ENCODE measurements around the gene DNMBP.
"Not testable (repeated sequence)": the region's sequence is repeated elsewhere in the genome, so short reads cannot be mapped to it uniquely, and the experiment has no call there.

- TF ChIP-seq CTBP1 (IDR thresholded peaks at IDR 0.05; ENCODE audit: borderline replicate concordance); FOXK2 (IDR thresholded peaks at IDR 0.05); ARNT (IDR thresholded peaks at IDR 0.05); FOXA1 (IDR thresholded peaks at IDR 0.05); SP1 (IDR thresholded peaks at IDR 0.05); FOXM1 (IDR thresholded peaks at IDR 0.05; ENCODE audit: borderline replicate concordance); ELF4 (IDR thresholded peaks at IDR 0.05): not testable (repeated sequence)
Measured at GRCh38 chr10:99840859-99841258, 168.9 kb downstream of the DNMBP start.

Data from HEK293T (cell line).